Stomach (tissue), 9 donors: ENCODE measurements around the gene CCDC86. TPM values are rescaled to one million over a fixed set of nuclear protein-coding genes. Genes with fewer than 3 reads are reported as not detected.

Experiments used
- DNase-seq, 2 donors: peaks; one replicate each; pipeline versions ENCODE4 v3.0.0 to v3.0.0-alpha.2; 2013 to 2019
- H3K27ac ChIP-seq, 5 donors: fragments of 200-600 bp in 4 of 5; sonication (generic) in 4 of 5; one replicate each; pipeline ENCODE4 v1.5.1; 2013 to 2019; ENCODE audit warnings: mild to moderate bottlenecking in 1 of 5, moderate library complexity in 1 of 5
- H3K27me3 ChIP-seq, 3 donors: fragments of 200-600 bp; sonication (generic); one replicate each; pipeline ENCODE4 v1.5.1; 2017 to 2019; ENCODE audit warnings: mixed run types in 1 of 3
- H3K36me3 ChIP-seq, 4 donors: fragments of 200-600 bp; sonication (generic); 1 replicate in 3 of 4; 2 replicates in 1 of 4; pipeline ENCODE4 v1.5.1; 2016 to 2019
- H3K4me1 ChIP-seq, 4 donors: fragments of 200-600 bp; sonication (generic); one replicate each; pipeline ENCODE4 v1.5.1; 2016 to 2019
- H3K4me3 ChIP-seq, 4 donors: fragments of 200-600 bp; sonication (generic) in 3 of 4; one replicate each; pipeline ENCODE4 v1.5.1; 2016 to 2019; ENCODE audit warnings: mild to moderate bottlenecking in 1 of 4
- H3K9me3 ChIP-seq, 4 donors: fragments of 200-600 bp; sonication (generic); one replicate each; pipeline ENCODE4 v1.5.1; 2016 to 2019
- EP300 ChIP-seq: sonication (generic); formaldehyde crosslinking; IDR thresholded peaks from one replicate; pipeline ENCODE4 v1.6.1; 2017; ENCODE audit warnings: antibody characterized with exemption
- POLR2A ChIP-seq, 4 donors: fragments of 450-650 bp; IDR thresholded peaks; one replicate each; pipeline ENCODE4 v1.6.1; 2016; ENCODE audit warnings: antibody characterized with exemption in 4 of 4, control low read depth in 2 of 4, mild to moderate bottlenecking in 1 of 4, moderate library complexity in 1 of 4
- POLR2AphosphoS5 ChIP-seq, 3 donors: sonication (generic); formaldehyde crosslinking; IDR thresholded peaks; one replicate each; pipeline ENCODE4 v1.6.1; 2016; ENCODE audit warnings: antibody characterized with exemption in 3 of 3
- WGBS, 5 donors: extraction: QIAGEN DNeasy Blood & Tissue Kit in 3 of 5; methylation state at CpG; one replicate each; pipeline versions ENCODE4 v1.1.5 to v1.1.7; 2013 to 2018; 5-methylcytosine and 5-hydroxymethylcytosine counted together
- intact Hi-C: fragments of 100-400 bp; cut with DNase I; formaldehyde crosslinking; loops from one replicate; pipeline ENCODE4 v1.15.1; 2023; ENCODE audit warnings: low total_unique reads
- polyA plus RNA-seq, 3 donors: library from polyadenylated mRNA; stranded (reverse); fragments of 200-250 nt; gene quantifications; one replicate each; pipeline ENCODE4 v1.2.3, GENCODE V29; 2013
- total RNA-seq, 5 donors: library from RNA; depleted of rRNA; stranded (reverse); fragments of >200 nt; gene quantifications; one replicate each; pipeline versions ENCODE4 v1.1.0 to v1.2.3, GENCODE V29; 2014 to 2016
- TF ChIP-seq, protein P1 (sequence below), 7 experiments: fragments of 450-650 bp in 4 of 7; fragments of 200-600 bp in 3 of 7; sonication (generic) in 3 of 7; IDR thresholded peaks; one replicate each; pipeline ENCODE4 v1.5.1; 2016 to 2019; ENCODE audit warnings: antibody characterized with exemption in 7 of 7, control low read depth in 2 of 7, mild to moderate bottlenecking in 1 of 7
- donor health status: healthy with polysubstance abuse.
- donor health status: Bipolar disorder and iron deficiency.
- donor health status: healthy.

The CCDC86 gene
- total and polyA plus RNA-seq, 8 donors: 7.0 to 37.9 (median 16.2) TPM

DNA sequence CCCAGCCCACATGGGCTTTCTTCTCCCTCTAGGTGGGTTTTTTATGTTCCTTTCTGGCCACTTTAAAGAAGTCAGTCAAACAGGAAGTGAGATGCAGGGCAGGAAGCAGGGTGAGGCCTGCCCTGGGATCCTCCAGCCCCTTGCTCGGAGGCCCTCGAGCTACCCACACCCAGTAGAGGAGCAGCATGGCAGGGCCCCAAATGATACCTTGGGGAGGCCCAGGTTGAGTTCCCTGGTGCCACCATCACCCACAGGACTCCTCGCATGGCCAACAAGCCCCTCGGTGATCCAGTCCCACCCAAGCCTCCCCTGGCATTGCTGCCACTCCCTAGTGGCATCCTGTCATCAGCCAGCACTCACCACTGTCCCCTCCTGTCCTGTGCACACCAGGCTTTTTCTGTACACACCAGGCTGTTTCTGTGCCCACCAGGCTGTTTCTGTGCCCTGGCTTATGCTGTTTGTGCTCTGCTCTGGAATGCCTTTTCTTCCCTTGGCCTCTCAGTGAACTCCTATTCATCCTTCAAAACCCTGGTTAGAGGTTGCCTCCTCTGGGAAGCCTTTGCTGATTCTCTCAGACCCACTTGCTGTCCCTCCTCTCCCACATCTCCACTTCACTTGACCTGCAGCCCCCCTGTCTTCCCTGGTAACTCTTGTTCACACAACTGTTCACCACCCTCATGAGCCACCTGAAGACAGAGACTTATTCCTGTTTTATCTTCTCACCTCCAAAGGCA lies 17.0 kb downstream of the CCDC86 start:
- no peaks in the 10 kb centered on the region for H3K9me3 ChIP-seq
- H3K27me3 ChIP-seq: peaks cover 0 to 5% (median 0%) of the 10 kb centered on the region in 3 donors
- H3K4me3 ChIP-seq: no peak overlapping the region
- TF ChIP-seq POLR2AphosphoS5 (IDR thresholded peaks at IDR 0.05) (no peak), EP300 (no peak)
- TF ChIP-seq, protein P1, sequence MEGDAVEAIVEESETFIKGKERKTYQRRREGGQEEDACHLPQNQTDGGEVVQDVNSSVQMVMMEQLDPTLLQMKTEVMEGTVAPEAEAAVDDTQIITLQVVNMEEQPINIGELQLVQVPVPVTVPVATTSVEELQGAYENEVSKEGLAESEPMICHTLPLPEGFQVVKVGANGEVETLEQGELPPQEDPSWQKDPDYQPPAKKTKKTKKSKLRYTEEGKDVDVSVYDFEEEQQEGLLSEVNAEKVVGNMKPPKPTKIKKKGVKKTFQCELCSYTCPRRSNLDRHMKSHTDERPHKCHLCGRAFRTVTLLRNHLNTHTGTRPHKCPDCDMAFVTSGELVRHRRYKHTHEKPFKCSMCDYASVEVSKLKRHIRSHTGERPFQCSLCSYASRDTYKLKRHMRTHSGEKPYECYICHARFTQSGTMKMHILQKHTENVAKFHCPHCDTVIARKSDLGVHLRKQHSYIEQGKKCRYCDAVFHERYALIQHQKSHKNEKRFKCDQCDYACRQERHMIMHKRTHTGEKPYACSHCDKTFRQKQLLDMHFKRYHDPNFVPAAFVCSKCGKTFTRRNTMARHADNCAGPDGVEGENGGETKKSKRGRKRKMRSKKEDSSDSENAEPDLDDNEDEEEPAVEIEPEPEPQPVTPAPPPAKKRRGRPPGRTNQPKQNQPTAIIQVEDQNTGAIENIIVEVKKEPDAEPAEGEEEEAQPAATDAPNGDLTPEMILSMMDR (IDR thresholded peaks at IDR 0.05): no peak
- H3K27ac ChIP-seq: peak overlapping the region in 3 of 5 donors; percentile 25 to 60 (median 40)
- intact Hi-C loops: no loop called here
- H3K4me1 ChIP-seq: peaks cover 0 to 4% (median 0%) of the 10 kb centered on the region in 4 donors
- WGBS, 5 donors: 40 to 83% (median 77%) methylated on average over 1 to 4 of the region's 4 CpGs
- H3K36me3 ChIP-seq: no peaks in the 10 kb centered on the region
- DNase-seq: no peak

DNA sequence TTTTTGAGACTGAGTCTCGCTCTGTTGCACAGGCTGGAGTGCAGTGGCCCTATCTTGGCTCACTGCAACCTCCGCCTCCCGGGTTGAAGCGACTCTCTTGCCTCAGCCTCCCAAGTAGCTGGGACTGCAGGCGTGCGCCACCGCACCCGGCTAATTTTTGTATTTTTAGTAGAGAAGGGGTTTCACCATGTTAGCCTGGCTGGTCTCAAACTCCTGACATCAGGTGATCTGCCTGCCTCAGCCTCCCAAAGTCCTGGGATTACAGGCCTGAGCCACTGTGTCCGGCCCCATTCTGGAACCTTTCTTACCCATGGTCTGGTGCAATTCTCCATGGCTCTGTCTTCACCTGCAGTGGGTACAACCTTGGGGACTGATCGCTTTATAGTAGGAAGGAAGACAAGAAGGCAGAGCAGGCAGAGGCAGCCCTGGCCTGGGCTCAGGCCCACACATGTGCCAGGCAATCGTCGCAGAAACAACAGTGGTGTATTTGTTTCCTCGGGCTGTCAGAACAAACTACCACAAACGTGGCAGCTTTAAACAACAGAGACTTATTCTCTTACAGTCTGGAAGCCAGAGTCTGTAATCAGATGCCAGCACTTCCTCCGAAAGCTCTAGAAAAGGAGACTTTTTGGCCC lies 17.8 kb downstream of the CCDC86 start:
- 77 to 89% (median 86%) methylated on average over 15 of the region's 15 CpGs for WGBS, 5 donors
- H3K4me1 ChIP-seq: no peaks in the 10 kb centered on the region
- intact Hi-C loops: no loop called here
- H3K27ac ChIP-seq: no peak overlapping the region
- no peak overlapping the region for H3K4me3 ChIP-seq
- no peaks in the 10 kb centered on the region for H3K9me3 ChIP-seq
- TF ChIP-seq POLR2AphosphoS5 (IDR thresholded peaks at IDR 0.05) (no peak), POLR2A (IDR thresholded peaks at IDR 0.05) (no peak), EP300 (no peak)
- TF ChIP-seq, protein P1 (IDR thresholded peaks at IDR 0.05): no peak
- peaks cover 0 to 5% (median 0%) of the 10 kb centered on the region in 3 donors for H3K27me3 ChIP-seq
- no peak for DNase-seq
- H3K36me3 ChIP-seq: no peaks in the 10 kb centered on the region

- Histone ChIP-seq H3K4me1 (no peaks in the 10 kb centered on the region), H3K4me3 (no peak overlapping the region), H3K27ac (no peak overlapping the region), H3K27me3 (peaks cover 0 to under 1% (median 0%) of the 10 kb centered on the region in 3 donors), H3K9me3 (no peaks in the 10 kb centered on the region), H3K36me3 (no peaks in the 10 kb centered on the region)
- TF ChIP-seq EP300: no peak
- TF ChIP-seq, protein P1 (IDR thresholded peaks at IDR 0.05): no peak
- TF ChIP-seq POLR2AphosphoS5 (IDR thresholded peaks at IDR 0.05): no peak
- TF ChIP-seq POLR2A (IDR thresholded peaks at IDR 0.05): no peak
- 54 to 69% (median 58%) methylated on average over 7 of the region's 7 CpGs for WGBS, 5 donors
- peak in 1 of 2 donors; percentile 54 for DNase-seq
- intact Hi-C loops: no loop called here
Observed at GRCh38 chr11:60860943-60861342, 19.0 kb downstream of the CCDC86 start.

DNA sequence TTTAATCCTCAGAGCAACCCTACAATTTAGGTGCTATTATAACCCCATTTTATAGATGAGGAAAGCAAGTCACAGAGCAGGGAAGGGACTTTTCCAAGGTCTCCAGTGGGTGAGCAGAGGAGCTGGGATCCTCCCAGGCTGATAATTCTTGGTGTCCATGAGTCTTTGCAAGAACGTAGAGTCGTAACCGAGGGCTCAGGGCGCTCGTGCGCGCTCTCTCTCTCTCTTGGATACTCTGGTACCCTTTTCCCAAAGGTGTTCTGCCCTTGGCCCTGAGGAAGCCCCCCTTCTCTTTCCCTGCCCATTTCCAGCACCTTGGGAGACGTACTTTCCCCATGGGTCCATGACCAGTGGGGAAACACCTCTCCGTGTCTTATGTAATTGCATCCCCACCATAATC lies 20.3 kb downstream of the CCDC86 start:
- DNase-seq: no peak
- intact Hi-C loops: no loop called here

More for the DNA sequence above, 20.3 kb downstream of the CCDC86 start:
- H3K36me3 ChIP-seq: no peaks in the 10 kb centered on the region
- no peak overlapping the region for H3K4me3 ChIP-seq
- 91 to 97% (median 93%) methylated on average over 9 of the region's 9 CpGs for WGBS, 5 donors
- H3K27me3 ChIP-seq: no peaks in the 10 kb centered on the region
- TF ChIP-seq, protein P1 (IDR thresholded peaks at IDR 0.05): no peak
- TF ChIP-seq EP300: no peak
- TF ChIP-seq POLR2AphosphoS5 (IDR thresholded peaks at IDR 0.05): no peak
- no peak for TF ChIP-seq POLR2A (IDR thresholded peaks at IDR 0.05)
- no peaks in the 10 kb centered on the region for H3K9me3 ChIP-seq
- no peak overlapping the region for H3K27ac ChIP-seq
- H3K4me1 ChIP-seq: no peaks in the 10 kb centered on the region
